CD4-positive, alpha-beta T cell treated with Interleukin-17A for 4 hours (primary cell): ENCODE data around the gene COA8.

Experiments
- DNase-seq: peaks from one replicate; pipeline ENCODE4 v3.0.0-alpha.2; 2020; ENCODE audit warnings: mixed read lengths

COA8 gene

GRCh38 chr14:103625356-103626095 lies 62.8 kb downstream of the COA8 start:
- DNase-seq: peak; percentile 30

DNA sequence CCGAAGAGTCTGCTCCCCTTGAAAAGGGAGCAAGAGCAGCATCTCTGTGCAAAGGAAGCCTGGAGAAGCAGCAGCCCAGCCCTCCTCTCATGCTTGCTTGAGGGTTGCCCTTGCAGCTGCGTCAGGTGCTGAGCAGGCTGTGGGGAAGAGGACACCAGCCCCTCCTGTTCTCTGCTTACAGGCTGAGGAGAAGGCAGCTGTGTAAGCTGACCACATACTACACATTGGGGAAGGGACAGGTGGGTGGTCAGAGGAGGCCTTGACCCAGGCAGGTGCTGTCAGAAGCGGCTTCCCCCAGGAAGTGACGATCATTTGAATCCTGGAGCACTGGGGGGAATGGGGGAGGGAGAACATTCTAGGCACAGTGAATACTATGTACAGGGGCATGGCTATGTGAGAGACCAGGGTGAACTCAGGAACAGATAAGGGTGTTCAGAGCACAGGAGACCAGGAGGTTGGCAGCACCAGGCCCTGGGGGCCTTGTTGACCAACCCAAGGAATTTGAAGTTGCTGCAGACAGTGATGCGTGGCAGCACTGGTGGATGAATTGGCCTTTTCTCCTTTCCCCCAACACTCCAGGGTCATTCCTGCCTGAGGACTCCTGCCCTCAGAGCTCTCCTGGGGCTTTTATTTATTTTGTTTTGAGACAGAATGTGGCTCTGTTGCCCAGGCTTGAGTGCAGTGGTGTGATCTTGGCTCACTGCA lies 63.5 kb downstream of the COA8 start:
- peak; percentile 19 for DNase-seq

DNA sequence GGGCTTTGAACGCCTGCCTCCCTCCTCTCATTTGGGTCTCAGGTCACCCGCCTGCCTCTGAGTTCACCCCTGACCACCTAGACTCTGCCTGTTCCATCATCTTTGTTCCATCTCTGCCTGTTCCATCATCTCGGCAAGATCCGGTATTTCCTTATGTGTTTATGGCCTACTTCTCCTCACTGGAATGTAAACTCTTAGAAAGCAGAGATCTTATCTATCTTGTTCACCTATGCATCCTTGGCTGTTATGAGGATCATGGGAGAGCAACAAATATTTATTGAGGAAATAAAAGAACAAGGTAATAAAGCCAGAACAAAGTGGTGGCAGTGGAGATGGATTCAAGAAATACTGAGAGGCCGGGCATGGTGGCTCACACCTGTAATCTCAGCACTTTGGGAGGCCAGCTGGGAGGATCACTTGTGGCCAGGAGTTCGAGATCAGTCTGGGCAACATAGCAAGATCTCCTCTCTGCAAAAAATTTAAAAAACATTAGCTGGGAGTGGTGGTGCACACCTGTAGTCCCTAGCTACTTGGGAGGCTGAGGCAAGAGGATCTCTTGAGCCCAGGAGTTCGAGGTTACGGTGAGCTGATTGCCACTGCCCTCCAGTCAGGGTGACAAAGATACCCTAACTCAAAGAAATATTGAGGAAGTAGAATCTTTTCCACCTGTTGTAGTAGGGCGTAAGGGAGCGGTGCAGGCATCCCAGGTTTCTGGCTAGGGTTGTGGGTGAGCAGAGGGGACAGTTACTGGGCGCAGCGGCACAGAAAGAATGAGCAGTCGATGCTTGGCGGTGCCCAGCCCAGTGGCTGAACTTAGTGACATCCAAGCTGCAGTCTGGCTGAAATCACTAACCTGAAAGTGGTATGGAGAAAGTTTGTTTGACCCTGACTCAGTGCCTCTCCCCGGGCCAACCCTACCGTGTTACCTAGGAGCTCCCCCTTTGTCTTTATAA lies 64.6 kb downstream of the COA8 start:
- no peak for DNase-seq

DNA sequence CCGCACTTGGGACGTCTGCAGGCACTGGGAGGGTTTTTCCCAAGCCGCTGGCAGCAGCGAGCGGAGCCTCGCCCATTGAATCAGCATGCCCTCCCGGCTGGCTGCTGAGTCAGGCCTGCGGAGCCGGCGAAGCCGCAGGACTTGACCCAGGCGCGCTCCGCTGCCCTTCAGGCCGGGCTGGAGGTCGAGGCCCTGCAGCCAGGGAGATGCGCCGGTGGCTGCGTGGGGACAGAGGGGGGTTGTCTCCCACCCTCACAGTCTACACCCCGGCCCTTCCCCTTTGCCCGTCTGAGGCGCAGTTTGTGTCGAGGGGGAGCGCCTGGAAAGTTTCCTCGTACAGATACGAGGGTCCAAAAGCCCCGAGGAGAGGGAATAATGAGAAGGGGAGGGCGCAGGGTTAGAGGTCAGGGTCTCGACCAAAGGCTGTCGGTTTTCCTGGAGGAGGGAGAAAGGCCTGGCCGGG lies 65.5 kb downstream of the COA8 start:
- DNase-seq: no peak

DNA sequence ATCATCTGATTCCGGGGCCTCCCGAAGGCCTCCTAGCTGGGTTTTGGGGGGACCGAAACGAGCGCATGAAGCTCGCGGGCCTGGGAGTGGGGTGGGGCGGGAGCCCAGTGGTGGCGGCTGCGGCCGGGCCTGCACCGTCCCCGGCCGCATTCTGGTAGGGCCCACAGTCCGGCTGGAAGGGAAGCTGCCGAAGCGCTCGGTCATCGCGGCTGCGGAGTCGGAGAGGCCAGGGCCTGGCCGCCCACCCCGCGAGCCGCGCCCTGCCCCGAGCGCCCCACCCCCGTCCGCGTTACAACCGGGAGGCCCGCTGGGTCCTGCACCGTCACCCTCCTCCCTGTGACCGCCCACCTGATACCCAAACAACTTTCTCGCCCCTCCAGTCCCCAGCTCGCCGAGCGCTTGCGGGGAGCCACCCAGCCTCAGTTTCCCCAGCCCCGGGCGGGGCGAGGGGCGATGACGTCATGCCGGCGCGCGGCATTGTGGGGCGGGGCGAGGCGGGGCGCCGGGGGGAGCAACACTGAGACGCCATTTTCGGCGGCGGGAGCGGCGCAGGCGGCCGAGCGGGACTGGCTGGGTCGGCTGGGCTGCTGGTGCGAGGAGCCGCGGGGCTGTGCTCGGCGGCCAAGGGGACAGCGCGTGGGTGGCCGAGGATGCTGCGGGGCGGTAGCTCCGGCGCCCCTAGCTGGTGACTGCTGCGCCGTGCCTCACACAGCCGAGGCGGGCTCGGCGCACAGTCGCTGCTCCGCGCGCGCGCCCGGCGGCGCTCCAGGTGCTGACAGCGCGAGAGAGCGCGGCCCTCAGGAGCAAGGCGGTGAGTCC lies 66.1 kb downstream of the COA8 start, which contains the start of gene KLC1:
Gene KLC1, plus strand, starts transcription at position 528 of the 819 bp plus-strand sequence. CDS start 25,354 bp downstream, outside the sequence.
- peak; percentile 87 for DNase-seq

GRCh38 chr14:103629503-103630121 lies 66.9 kb downstream of the COA8 start:
- DNase-seq: peak; percentile 56

DNA sequence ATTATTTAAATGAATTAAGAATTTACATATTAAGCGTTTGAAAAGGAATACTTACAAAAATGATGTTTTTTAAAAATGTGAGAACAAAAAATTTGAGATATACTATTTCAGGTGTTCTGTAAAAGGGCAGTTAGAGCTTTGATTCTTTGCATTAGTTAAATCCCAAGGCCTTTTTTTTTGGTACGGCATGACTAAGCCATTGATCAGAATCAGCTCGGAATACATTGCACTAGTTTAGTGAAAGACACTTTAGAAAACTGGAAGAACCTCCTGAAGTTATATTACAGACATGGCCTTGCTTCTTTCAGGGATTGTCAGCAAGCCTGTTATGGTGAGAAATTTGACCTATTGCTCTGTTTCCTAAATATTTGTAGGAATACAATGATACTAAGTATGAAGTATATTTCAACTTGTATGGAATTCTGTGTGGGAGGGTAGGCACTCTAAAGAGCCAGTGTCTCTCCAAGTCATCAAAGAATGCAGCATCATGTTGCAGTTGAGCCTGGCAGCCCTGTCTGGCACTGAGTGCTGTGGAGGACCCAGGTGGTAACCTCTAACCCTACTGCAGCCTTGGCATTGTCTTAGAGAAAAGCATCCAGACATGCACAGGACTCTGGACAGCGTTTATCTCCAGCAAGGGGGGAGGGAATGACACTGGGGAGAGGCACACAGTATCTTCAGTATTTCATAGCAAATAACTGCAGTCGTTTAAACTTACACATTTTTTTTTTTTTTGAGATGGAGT lies 67.8 kb downstream of the COA8 start:
- no peak for DNase-seq

- DNase-seq: no peak
Observed at GRCh38 chr14:103633391-103633790, 70.6 kb downstream of the COA8 start.

- DNase-seq: no peak
Observed at GRCh38 chr14:103634156-103634555, 71.4 kb downstream of the COA8 start.

GRCh38 chr14:103638594-103638993 lies 75.8 kb downstream of the COA8 start:
- no peak for DNase-seq
